SU-DHL-6 (cell line): ENCODE measurements around the gene UBR4.
"Not testable (repeated sequence)": the region's sequence is repeated elsewhere in the genome, so short reads cannot be mapped to it uniquely, and the experiment has no call there.

Source experiments
- H2AFZ ChIP-seq: fragments of 200-600 bp; sonication (generic); 2 replicates; pipeline ENCODE4 v1.6.1; 2014; ENCODE audit warnings: low read depth, mild to moderate bottlenecking, moderate library complexity, mixed read lengths, antibody characterized with exemption, low read length; ENCODE audit not compliant: severe bottlenecking
- H3F3A ChIP-seq: fragments of 200-600 bp; shearing (Covaris generic); 2 replicates; pipeline ENCODE4 v1.6.0; 2016; ENCODE audit warnings: antibody characterized with exemption, mild to moderate bottlenecking; ENCODE audit not compliant: insufficient read depth
- H3K27ac ChIP-seq: fragments of 200-600 bp; sonication (generic); 2 replicates; pipeline ENCODE4 v1.5.1; 2016; ENCODE audit warnings: low read depth, mild to moderate bottlenecking, low read length, moderate library complexity, mixed read lengths
- H3K27me3 ChIP-seq: fragments of 200-600 bp; sonication (generic), shearing (Covaris generic); 2 replicates; pipeline ENCODE4 v1.6.0; 2014; ENCODE audit warnings: mild to moderate bottlenecking, low read length
- H3K36me3 ChIP-seq: fragments of 200-600 bp; sonication (generic); 2 replicates; pipeline ENCODE4 v1.6.1; 2014; ENCODE audit warnings: mild to moderate bottlenecking, low read length, mixed read lengths
- H3K4me2 ChIP-seq: fragments of 300-600, 200-600 bp; shearing (Covaris generic), sonication (generic); 2 replicates; pipeline ENCODE4 v1.6.0; 2014; ENCODE audit warnings: low read length, low read depth, mild to moderate bottlenecking; ENCODE audit not compliant: poor library complexity, severe bottlenecking
- H3K4me3 ChIP-seq: fragments of 200-600 bp; sonication (generic); 2 replicates; pipeline ENCODE4 v1.5.1; 2014; ENCODE audit warnings: antibody characterized with exemption, low read length, mild to moderate bottlenecking, mixed read lengths; ENCODE audit not compliant: insufficient read depth, poor library complexity, severe bottlenecking
- H3K79me2 ChIP-seq: fragments of 200-600 bp; sonication (generic); 2 replicates; pipeline ENCODE4 v1.6.1; 2014; ENCODE audit warnings: mild to moderate bottlenecking, low read length, moderate library complexity; ENCODE audit not compliant: insufficient read depth
- H3K9ac ChIP-seq: fragments of 200-600 bp; sonication (generic); 2 replicates; pipeline ENCODE4 v1.7.0; 2014; ENCODE audit warnings: mild to moderate bottlenecking, low read length
- H3K9me2 ChIP-seq: fragments of 200-600 bp; sonication (generic); replicated peaks from 2 replicates; pipeline ENCODE4 v1.6.1; 2014; ENCODE audit warnings: low read length; ENCODE audit not compliant: insufficient read depth
- H3K9me3 ChIP-seq: fragments of 200-600 bp; sonication (generic); 2 replicates; pipeline ENCODE4 v1.6.1; 2014; ENCODE audit warnings: low read length, mixed read lengths; ENCODE audit not compliant: insufficient read depth
- H4K20me1 ChIP-seq: fragments of 200-600 bp; sonication (generic); 2 replicates; pipeline ENCODE4 v1.6.1; 2014; ENCODE audit warnings: low read depth, mild to moderate bottlenecking, antibody characterized with exemption, low read length, moderate library complexity, mixed read lengths
- CTCF ChIP-seq: fragments of 200-600 bp; sonication (generic); IDR thresholded peaks from one replicate; pipeline ENCODE4 v1.5.1; 2017; ENCODE audit warnings: antibody characterized with exemption, mild to moderate bottlenecking, low read length, moderate library complexity; ENCODE audit not compliant: insufficient read depth, poor library complexity, severe bottlenecking
- EZH2phosphoT487 ChIP-seq: fragments of 200-600 bp; sonication (generic), shearing (Covaris generic); conservative IDR thresholded peaks from 2 replicates; pipeline ENCODE4 v1.6.1; 2018; ENCODE audit warnings: mild to moderate bottlenecking, antibody characterized with exemption, low read length, moderate library complexity, mixed read lengths

Gene UBR4

DNA sequence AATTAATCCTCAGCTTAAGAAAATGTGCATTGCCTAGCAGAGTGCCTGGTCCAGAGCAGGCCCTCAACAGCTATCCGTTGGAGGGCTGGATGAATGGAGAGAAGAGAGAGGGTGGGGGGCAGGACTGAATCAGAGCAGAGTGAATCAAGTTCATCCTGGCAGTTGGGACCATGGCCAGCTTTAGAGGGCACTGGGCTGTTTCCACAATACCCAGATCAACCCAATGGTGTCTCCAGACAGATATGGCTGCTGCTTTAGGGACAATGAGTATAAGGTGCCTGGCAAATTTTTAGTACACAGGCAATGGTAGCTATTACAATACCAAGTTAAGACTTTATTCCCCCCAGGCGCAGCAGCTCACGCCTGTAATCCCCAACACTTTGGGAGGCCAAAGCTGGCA lies 24.2 kb upstream of the UBR4 start:
- H3F3A ChIP-seq = no peaks in the 10 kb centered on the region
- H3K27ac ChIP-seq = no peak overlapping the region
- H3K79me2 ChIP-seq = no peaks in the 10 kb centered on the region
- H3K4me3 ChIP-seq = no peak overlapping the region
- no peaks in the 10 kb centered on the region for H4K20me1 ChIP-seq
- TF ChIP-seq CTCF = no peak
- H3K9ac ChIP-seq = no peak overlapping the region
- H3K9me2 ChIP-seq = no peaks in the 10 kb centered on the region
- H3K9me3 ChIP-seq = no peaks in the 10 kb centered on the region
- H3K36me3 ChIP-seq = peaks cover 13% of the 10 kb centered on the region; the same call in 1 of the 2 replicates
- H3K27me3 ChIP-seq = no peaks in the 10 kb centered on the region
- H3K4me2 ChIP-seq = no peak overlapping the region
- H2AFZ ChIP-seq = no peak overlapping the region

GRCh38 chr1:19232524-19232846 lies 22.4 kb upstream of the UBR4 start:
- Histone ChIP-seq H3F3A (no peaks in the 10 kb centered on the region), H3K36me3 (peaks cover 10% of the 10 kb centered on the region; the same call in 1 of the 2 replicates), H3K4me3 (no peak overlapping the region), H3K9me2 (no peaks in the 10 kb centered on the region), H2AFZ (no peak overlapping the region), H3K9ac (no peak overlapping the region), H4K20me1 (no peaks in the 10 kb centered on the region), H3K4me2 (no peak overlapping the region), H3K9me3 (no peaks in the 10 kb centered on the region), H3K79me2 (no peaks in the 10 kb centered on the region), H3K27ac (no peak overlapping the region), H3K27me3 (no peaks in the 10 kb centered on the region)
- TF ChIP-seq EZH2phosphoT487 = no peak
- TF ChIP-seq CTCF = no peak

- H3K27ac ChIP-seq, H3K79me2 ChIP-seq, H3K4me2 ChIP-seq, H3F3A ChIP-seq, H3K9me2 ChIP-seq, H3K9me3 ChIP-seq, H3K4me3 ChIP-seq, H4K20me1 ChIP-seq, H3K27me3 ChIP-seq, H2AFZ ChIP-seq, H3K9ac ChIP-seq: not testable (repeated sequence)
- H3K36me3 ChIP-seq = peaks cover 10% of the 10 kb centered on the region; the same call in 1 of the 2 replicates
Observed at GRCh38 chr1:19231736-19232523, 21.9 kb upstream of the UBR4 start.

GRCh38 chr1:19229828-19230325 lies 19.8 kb upstream of the UBR4 start:
- Histone ChIP-seq H3K27ac (no peak overlapping the region), H3K36me3 (peaks cover 10% of the 10 kb centered on the region; the same call in 1 of the 2 replicates), H3K9me2 (no peaks in the 10 kb centered on the region), H3F3A (no peaks in the 10 kb centered on the region), H2AFZ (no peak overlapping the region), H3K9me3 (no peaks in the 10 kb centered on the region), H3K4me3 (no peak overlapping the region), H3K79me2 (no peaks in the 10 kb centered on the region), H4K20me1 (no peaks in the 10 kb centered on the region), H3K9ac (no peak overlapping the region), H3K27me3 (no peaks in the 10 kb centered on the region), H3K4me2 (no peak overlapping the region)
- TF ChIP-seq CTCF = no peak
- no peak for TF ChIP-seq EZH2phosphoT487
